BJ (cell line): ENCODE measurements around the gene CLK4. TPM values are rescaled to one million over a fixed set of nuclear protein-coding genes. Genes with fewer than 3 reads are reported as not detected.

Experiments
- CTCF ChIA-PET: fragments of 350-600 bp; formaldehyde crosslinking; extraction: SDS; loops from one replicate; lab custom pipeline; 2021; ENCODE audit warnings: antibody characterized with exemption, inconsistent platforms; lab: Yijun Ruan, JAX
- POLR2A ChIA-PET: fragments of 300-600 bp; sonication (Branson Sonifier 250); formaldehyde crosslinking; extraction: SDS; loops from one replicate; lab custom pipeline; 2021; ENCODE audit warnings: antibody characterized with exemption; lab: Charles Lee
- DNase-seq: peaks from one replicate; pipeline ENCODE4 v3.0.0-alpha.2; 2011; ENCODE audit warnings: low read depth
- H3K27me3 ChIP-seq: 2 replicates; pipeline ENCODE4 v1.6.0; 2011; ENCODE audit warnings: low read length; ENCODE audit not compliant: control insufficient read depth, insufficient read depth
- H3K36me3 ChIP-seq: 2 replicates; pipeline ENCODE4 v1.5.1; 2011; ENCODE audit warnings: low read length; ENCODE audit not compliant: control insufficient read depth, insufficient read depth
- H3K4me3 ChIP-seq: 2 replicates; pipeline ENCODE4 v1.5.1; 2011; ENCODE audit warnings: low read depth, mild to moderate bottlenecking, control low read depth, low read length
- polyA minus RNA-seq: library from RNA; depleted of rRNA, polyadenylated mRNA; stranded (reverse); fragments of >200 nt; gene quantifications from 2 replicates; pipeline ENCODE4 v1.2.3, GENCODE V29; 2011; rRNA and poly(A)+ RNA removed
- polyA plus RNA-seq: library from polyadenylated mRNA; depleted of rRNA; stranded (reverse); fragments of >200 nt; gene quantifications from 2 replicates; pipeline ENCODE4 v1.2.3, GENCODE V29; 2011; rRNA removed
- TF ChIP-seq, protein P1 (sequence below): IDR thresholded peaks from 2 replicates; pipeline ENCODE4 v1.5.1; 2011; ENCODE audit warnings: low read depth, mild to moderate bottlenecking, control low read depth, inconsistent platforms, low read length, moderate library complexity; ENCODE audit not compliant: insufficient read depth

The CLK4 gene
- polyA plus RNA-seq (12.4 and 22.1 TPM in 2 replicates), polyA minus RNA-seq (11.3 and 16.0 TPM in 2 replicates)

DNA sequence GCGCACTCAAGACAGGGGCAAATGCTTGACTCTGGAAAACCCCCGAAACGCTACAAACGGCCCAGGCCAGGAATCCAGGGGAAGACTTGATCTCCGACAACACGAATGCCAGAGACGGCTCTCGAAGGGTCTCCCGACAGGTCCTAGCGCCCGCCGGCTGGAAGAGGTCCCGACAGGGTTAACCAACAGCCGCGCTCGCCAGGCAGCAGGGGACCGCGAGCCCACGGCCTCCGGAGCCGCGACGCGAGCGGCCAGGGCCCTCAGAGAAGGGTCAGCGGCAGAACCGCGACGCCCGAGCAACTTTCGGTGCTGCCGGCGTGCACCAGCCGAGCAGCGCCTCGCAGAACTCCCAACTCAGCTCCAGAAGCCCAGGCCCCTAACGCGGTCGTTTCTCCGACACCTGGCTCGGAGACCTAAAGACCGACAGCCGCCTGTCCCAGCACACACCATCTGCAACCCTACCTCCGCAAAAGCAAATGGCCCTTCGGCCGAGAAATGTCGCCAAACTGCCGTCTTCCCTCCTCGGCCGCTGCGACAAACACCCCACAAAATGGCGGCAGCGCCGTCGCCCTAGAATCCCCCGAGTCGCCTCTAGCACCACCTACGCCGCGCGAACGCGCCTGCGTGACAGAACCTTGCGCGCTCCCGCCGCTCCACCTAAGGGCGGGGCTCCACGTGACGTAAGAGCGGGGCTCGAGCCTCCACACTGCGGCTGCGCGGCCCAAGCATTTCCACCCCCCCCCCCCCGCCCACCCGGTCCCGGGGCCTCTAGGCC lies at the start of gene CLK4:
CLK4 (minus strand) TSS at position 567 of the 775 bp plus-strand sequence. CDS start 3,634 bp downstream, outside the sequence.
- TF ChIP-seq, protein P1, sequence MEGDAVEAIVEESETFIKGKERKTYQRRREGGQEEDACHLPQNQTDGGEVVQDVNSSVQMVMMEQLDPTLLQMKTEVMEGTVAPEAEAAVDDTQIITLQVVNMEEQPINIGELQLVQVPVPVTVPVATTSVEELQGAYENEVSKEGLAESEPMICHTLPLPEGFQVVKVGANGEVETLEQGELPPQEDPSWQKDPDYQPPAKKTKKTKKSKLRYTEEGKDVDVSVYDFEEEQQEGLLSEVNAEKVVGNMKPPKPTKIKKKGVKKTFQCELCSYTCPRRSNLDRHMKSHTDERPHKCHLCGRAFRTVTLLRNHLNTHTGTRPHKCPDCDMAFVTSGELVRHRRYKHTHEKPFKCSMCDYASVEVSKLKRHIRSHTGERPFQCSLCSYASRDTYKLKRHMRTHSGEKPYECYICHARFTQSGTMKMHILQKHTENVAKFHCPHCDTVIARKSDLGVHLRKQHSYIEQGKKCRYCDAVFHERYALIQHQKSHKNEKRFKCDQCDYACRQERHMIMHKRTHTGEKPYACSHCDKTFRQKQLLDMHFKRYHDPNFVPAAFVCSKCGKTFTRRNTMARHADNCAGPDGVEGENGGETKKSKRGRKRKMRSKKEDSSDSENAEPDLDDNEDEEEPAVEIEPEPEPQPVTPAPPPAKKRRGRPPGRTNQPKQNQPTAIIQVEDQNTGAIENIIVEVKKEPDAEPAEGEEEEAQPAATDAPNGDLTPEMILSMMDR = no peak
- DNase-seq = no peak
- Histone ChIP-seq H3K4me3 (peak within 1 kb of the TSS; percentile 75), H3K27me3 (no peaks in the 10 kb centered on the region), H3K36me3 (no peaks in the 10 kb centered on the region)
- POLR2A ChIA-PET = no interaction called here
- CTCF ChIA-PET = no interaction called here

GRCh38 chr5:178675922-178676321 lies 49.1 kb upstream of the CLK4 start:
- Histone ChIP-seq H3K36me3 (no peaks in the 10 kb centered on the region), H3K27me3 (peaks cover 1% of the 10 kb centered on the region; the same call in 1 of the 2 replicates), H3K4me3 (no peak overlapping the region)
- DNase-seq = no peak
- ChIA-PET POLR2A (no interaction called here), CTCF (no interaction called here)
- TF ChIP-seq, protein P1 = no peak

DNA sequence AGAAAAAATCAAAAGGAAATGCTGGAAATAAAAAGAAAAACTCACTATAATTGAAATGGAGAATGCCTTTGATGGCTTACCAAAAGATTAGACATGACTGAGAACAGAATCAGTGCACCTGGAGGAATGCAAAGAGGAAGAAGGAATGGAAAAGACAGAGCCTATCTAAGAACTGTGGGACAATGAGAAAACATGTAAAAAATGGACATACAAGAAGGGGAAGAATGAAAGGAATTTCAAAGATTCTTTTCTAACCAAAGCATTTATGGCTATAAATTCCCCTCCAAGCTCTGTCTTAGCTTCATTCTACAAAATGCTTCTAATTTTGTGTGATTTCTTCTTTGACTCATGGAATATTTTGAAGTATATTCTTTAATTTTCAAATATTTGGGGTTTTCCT lies 47.5 kb upstream of the CLK4 start:
- TF ChIP-seq, protein P1 = no peak
- H3K27me3 ChIP-seq = peaks cover 3% of the 10 kb centered on the region
- POLR2A ChIA-PET = no interaction called here
- DNase-seq = peak; percentile 7
- no peaks in the 10 kb centered on the region for H3K36me3 ChIP-seq
- CTCF ChIA-PET = no interaction called here
- H3K4me3 ChIP-seq = no peak overlapping the region

GRCh38 chr5:178673801-178674295 lies 47.0 kb upstream of the CLK4 start:
- TF ChIP-seq, protein P1 = no peak
- H3K4me3 ChIP-seq = no peak overlapping the region
- DNase-seq = no peak
- ChIA-PET POLR2A (no interaction called here), CTCF (no interaction called here)
- no peaks in the 10 kb centered on the region for H3K36me3 ChIP-seq
- H3K27me3 ChIP-seq = peaks cover 3% of the 10 kb centered on the region

GRCh38 chr5:178672630-178673029 lies 45.8 kb upstream of the CLK4 start:
- no peak overlapping the region for H3K4me3 ChIP-seq
- CTCF ChIA-PET = no interaction called here
- POLR2A ChIA-PET = no interaction called here
- no peak for DNase-seq
- H3K36me3 ChIP-seq = no peaks in the 10 kb centered on the region
- TF ChIP-seq, protein P1 = no peak
- H3K27me3 ChIP-seq = peaks cover 3% of the 10 kb centered on the region
